Hematopoietic multipotent progenitor cell (in vitro differentiated cells): ENCODE measurements around the gene PCDH9. TPM values are rescaled to one million over a fixed set of nuclear protein-coding genes. Genes with fewer than 3 reads are reported as not detected.

Source experiments
- DNase-seq, 3 donors: peaks; one replicate each; pipeline ENCODE4 v3.0.0-alpha.2; 2011 to 2015; ENCODE audit warnings: low read depth in 2 of 3, low spot score in 2 of 3
- total RNA-seq: library from RNA; depleted of rRNA; stranded (reverse); fragments of >200 nt; gene quantifications from one replicate; pipeline ENCODE4 v1.2.3, GENCODE V29; 2012

Gene PCDH9
- total RNA-seq, 1 donor = 14.8 TPM

DNA sequence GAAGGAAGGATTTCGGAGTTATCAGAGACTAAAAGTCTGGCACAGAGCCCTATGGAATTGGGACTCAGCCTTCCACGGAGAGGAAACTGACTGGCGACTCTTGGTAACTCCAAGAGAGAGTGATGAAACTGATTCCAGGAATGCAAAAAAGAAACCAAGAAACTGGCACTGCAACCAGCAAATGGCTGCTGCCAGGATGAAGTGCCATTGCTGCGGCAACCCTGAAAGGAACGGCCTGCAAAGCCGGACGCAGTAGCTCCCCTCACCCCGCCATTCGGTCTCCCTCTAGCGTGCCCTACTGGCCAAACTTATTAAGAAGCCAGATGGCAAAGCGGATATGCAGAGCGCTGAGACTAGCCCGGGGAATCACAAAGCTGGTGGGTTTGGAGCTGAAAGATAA lies 236.0 kb downstream of the PCDH9 start:
- DNase-seq = peak in 2 of 3 donors; percentile 70 to 91

DNA sequence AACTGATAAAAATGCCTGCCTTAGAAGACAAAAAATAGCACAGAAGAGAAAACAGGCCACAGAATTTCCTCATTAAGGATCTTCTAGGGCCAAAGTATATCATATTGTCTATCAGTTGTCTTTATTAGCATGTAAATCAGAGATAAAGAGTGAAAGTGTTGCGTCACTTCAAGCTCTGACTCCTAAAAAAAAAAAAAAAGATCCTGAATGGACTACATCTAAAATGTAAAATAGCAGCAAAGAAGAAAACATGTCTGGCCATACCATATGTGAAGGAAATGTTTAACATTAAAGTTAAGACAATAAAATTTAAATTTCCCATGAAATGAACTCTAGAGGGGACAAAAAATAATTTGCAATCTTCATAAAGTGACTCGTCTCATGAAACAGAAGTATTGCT lies 237.4 kb downstream of the PCDH9 start:
- DNase-seq = no peak

DNA sequence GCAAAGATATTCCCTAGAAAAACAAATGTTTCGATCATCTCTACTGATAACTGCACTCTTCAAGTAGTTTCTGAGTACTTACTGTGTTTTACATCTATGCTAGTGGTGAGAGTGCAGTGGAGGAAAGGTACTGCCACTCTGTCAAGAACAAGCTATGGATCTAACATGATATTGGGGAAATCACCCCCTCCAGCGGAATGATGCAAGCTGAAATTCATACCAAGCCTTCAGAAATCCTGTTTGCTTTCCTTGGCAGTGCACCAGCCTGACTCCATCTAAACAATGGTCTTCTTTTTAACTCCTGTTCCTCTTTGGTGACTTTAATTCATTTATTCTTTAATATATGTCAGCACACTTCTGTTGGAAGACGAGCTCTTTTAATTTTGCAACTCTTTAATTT lies 238.0 kb downstream of the PCDH9 start:
- no peak for DNase-seq

DNA sequence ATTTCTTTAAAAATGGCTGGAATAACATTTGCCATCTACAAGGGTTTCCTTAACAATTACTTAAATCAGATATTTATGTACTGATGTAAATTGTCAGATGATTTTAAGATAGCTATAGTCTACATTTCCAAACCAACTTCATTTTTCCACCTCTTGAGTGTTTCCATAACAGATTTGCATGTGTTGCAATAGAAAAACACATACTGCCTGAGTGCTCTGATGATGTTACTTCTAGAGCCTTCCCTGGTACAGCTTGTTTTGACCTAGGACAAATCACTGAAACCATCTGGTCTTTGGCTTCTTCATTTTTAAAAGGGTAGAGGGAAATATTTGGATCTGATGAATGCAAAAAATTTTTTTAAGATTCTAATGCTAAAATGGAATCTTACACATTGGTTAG lies 245.9 kb downstream of the PCDH9 start:
- DNase-seq = no peak

DNA sequence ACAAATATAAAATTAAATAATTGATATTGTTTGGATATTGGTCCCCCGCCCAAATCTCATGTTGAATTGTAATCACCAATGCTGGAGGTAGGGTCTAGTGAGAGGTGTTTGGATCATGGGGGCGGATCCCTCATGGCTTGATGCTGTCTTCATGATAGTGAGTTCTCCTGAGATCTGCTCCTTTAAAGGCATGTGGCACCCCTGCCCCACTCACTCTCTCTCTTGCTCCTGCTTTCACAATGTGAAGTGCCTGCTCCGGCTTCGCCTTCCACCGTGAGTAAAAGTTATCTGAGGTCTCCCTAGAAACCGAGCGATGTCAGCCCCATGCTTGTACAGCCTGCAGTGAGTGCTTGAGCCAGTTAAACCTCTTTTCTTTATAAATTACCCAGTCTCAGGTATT lies 248.2 kb downstream of the PCDH9 start:
- DNase-seq = no peak

DNA sequence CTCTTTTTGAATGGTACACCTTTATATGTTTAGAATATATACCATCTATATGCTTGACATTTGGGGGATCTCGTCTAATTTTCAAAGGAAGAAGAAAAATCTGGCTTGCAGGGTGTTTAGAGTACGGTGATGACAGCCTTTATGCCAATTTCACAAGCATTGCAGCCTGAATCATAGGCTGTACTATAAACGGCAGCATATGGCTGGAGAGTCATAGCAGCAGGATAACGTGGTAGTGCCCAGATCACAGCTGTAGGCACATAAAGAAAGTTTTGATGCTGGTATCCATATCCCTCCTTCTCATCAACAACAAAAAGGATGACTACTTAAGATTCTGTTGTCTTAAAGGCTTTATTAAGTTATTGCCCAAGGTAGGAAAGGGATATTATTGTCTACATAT lies 253.0 kb downstream of the PCDH9 start:
- no peak for DNase-seq

DNA sequence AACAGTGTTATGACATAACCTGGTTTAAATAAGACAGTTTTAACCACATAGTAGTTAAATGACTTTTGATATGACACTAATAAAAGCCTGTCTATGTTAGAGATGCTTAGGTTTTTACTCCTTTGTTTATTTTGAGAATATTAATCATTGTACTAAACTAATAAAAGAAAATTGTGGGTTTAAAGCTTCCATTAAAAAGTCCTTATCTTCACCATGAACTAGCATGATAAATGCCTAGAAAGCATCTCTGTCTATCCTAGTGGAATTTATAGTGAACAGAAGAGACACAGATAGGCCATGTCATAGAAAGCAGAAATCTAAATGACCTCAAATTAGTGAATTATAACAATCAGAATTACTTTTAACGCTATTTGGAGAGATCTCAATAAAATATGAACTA lies 255.2 kb downstream of the PCDH9 start:
- DNase-seq = no peak

DNA sequence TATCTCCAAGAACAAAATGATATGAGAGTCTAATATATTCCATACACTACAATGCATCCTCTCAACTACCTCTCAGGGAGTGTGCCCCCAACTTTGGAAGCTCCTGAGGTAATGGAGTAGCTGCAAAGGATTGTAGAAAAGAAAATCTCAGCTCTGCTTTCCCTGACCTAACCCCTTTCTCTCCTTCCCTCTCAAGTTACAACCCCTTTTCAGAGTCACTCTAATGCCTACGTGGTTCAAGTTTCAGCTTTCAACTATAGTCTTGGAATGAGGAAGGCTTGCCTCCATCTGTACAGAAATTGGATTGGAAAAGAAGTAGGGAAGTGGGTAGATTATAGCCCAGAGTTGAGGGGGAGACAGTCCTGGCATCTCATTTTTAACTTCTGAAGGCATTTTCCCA lies 256.0 kb downstream of the PCDH9 start:
- no peak for DNase-seq

DNA sequence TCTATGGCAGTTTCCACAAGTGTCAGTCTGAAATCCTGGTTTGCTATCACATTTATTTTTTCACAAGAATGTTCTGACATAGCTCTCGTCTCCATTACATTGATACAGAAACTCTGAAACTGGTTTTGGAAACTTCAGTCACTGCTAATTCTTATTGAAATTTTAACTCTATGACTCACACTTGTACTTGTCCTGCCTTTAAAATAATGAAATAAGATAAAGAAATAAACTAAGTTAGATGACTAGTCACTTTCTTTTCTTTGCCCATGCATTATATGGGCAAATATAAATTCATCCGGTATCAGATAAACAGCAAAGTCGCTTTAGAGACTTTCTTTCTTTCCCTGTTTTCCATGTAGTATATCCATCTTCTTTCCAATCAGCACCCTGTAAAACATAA lies 257.5 kb downstream of the PCDH9 start:
- DNase-seq = no peak

DNA sequence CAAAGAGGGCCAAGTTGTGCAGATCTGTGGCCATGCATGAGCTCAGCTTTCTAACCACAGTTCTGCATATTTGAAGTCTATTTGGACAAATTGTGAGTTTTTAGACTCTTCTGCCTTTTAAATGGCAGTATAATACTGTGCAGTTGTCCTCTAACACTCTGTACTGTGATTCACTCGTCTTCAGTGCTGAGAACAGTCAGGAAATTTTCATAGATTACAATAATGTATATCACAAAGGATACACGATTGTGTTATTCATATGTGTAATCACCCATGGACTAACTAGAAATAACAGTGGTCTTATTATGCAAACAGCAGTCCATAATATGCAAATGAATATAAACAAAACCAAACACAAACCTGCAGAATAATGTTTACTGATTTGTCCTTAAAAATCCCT lies 259.1 kb downstream of the PCDH9 start:
- DNase-seq = no peak

DNA sequence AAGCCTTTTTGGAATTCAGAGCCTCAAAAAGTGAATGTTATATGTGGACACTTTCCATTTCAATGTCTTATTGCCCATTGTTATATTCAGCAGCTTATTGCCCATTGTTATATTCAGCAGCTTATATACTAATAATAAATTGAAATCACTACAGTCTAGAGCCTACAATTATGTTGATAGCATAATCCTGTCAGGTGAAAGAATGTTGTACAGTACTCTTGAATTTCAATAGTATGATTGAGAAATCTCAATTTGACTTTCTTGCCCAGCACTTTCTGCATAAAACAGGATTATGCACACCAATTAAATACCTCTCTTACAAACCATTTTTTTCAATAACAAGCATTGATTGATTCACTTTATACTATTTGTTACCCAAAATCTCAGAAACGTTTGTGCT lies 260.8 kb downstream of the PCDH9 start:
- no peak for DNase-seq

DNA sequence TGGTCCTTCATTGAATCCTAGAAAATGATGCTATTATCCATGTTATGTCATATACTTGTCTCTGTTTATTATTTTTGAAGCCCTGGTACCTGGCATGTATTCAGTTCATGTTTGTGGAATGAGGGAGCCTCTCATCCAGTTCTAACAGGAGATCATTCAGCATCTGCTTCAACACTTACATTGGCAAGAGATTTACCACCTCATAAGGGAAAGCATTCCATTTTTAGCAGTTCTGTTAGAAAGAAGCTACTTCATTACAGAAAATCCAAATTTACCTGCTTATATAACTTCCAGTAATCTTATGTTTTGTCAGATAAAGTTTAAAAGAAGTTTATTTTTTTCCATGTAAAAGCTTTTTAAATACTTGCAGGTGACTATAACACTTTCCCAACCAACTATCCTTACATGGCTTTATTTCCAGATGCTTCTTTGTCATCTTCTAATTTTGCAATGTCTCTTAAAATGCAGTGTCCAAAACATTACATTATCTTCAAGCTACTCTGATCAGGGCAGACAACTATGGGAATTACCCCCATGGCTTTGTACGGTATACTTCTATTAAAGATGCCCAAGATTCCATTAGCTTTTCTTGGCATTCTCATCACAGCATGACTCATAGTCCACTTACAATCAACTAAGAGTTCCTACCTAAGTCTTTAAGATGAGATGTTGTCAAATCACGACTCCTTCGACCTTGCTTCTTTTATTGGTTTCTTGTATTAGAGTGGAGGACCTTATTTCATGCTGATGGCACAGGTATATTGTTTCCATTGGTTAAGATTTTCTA lies 262.1 kb downstream of the PCDH9 start:
- DNase-seq = no peak

DNA sequence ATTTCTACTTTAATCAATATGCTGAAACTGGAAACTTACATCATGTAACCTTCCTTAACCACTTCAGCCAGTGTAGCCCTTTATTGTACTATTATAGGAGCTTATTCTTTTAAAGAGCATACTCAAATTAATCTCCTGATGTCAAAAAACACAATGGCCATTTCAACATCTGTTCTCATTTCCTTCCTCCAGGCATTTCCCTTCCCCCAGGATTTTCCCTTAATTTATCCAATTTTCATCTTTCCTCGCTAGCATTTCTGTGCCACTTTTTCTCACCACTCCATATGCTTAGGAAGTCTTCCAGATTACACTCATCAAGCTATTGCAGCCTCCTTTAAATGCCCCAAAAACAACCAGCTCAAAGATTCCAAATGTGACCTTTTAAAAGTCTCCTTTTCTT lies 265.0 kb downstream of the PCDH9 start:
- no peak for DNase-seq

DNA sequence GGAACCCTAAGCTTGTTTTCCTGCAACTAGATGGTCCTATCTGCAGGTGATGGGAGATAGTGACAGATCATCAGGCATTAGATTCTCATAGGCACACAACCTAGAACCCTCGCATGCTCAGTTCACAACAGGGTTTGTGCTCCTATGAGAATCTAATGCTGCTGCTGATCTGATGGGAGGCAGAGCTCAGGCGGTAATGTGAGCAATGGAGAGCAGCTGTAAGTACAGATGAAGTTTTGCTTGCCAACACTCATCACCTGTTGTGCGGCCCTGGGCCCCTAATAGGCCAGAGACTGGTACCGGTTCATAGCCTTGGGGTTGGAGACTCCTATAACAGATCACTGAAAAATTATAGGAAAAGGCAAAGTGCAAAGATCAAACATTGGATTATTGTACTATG lies 267.2 kb downstream of the PCDH9 start:
- DNase-seq = no peak

DNA sequence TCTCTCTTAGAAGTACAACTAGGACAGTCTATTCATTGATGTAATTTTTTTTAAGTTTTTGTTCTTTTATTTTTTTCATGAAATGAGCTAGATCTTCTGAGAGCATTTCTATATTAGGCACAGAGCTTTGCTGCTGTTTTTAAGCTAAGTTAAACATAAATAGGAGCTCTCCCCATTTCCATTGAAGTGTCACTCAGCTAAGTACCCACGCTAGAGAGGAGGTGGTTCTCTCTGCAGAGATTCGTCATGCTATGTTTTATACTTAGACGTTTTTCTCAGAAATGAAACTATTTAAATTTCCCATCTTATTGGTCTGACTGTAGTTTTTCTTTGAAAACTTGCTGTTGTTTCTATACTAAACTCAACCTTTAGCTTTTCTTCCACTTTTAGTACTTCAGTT lies 271.5 kb downstream of the PCDH9 start:
- DNase-seq = no peak

DNA sequence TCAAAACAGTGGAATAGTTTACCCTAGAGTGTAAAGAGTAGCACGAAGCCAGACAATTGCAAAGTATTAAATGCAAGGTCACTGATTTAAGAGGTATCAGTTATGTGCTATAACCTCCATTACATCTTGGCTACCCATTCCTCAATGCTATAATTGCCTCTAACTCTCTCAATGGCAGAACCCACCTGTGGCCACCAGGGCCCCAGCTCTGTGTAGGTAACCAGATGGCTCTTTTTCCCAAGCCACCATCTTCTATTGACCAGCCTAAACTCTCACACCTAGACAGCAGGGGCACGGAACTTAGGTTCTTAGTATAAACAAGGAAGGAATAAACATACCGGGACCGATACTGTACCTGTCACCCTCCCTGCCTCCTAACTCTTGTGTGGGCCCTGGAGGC lies 277.6 kb downstream of the PCDH9 start:
- DNase-seq = no peak

DNA sequence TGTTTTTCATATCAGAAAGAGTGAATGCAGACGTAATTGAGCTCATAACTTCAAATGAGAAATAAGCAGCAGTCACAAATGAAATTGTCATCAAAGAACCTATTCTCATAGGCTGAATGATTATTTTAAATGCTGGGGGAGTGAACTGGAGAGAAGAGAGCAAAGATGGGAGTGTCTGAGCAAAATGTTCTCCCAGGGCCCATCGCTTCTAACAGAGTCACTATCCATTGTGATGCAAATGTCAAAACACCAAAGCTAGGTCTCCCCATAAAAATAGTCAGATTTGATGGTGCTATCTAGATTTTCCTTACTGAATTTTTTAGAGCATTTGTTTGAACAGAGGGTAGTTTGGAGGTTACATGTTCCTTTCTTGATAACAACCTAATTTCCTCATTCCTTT lies 278.7 kb downstream of the PCDH9 start:
- DNase-seq = no peak

DNA sequence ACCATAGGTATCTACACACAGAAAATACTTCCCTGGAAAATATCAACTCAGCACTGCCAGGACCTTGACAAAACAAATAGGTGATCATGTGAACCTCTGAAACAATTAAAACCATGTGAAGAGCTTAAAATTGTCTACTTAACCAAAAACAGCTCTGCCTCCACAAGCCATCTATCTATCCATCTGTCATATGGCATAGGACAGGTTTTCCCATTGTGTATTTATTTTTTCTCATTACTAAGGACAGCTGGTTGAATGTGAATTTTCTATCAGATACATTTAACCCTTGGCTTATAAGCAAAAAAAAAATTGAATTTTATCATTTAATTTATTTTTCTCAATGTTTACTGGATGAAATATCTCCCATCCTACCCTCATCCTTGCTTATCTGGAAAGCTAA lies 279.5 kb downstream of the PCDH9 start:
- DNase-seq = no peak

DNA sequence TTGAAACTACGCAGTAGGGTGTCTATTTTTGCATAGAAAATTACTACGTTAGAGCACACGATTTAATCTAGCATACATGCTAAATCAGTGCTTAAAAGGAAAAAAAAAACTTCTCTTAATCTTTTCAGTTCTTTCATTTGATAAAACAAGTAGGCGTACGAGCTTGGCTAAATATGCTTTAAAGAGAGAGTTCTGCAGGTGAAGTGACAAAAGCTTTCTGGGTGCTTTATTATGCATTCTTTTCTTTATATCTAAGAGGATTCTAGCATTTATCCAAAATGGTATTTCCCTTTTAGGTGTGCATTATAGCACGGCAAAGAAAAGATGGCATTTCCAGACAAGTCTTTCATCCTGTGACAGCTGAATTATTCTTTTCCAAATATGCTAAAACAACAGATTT lies 281.2 kb downstream of the PCDH9 start:
- no peak for DNase-seq

DNA sequence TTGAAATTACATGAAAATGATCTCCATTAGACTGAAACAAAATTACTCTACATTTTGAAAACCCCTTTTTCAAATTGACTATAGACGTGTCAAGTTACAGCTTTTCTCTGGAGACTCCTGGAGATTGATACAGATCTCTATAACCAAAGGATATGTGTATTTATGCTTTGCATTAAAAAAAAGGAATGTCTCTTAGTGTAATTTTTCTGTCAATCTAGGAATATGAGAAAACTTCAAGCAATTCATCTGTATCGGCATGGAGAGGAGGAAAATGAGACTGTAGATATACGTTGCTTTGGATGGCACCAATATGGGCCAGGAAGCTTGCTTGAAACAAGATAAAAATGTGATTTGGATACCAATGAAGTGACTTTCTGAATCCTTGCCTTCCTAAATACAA lies 286.6 kb downstream of the PCDH9 start:
- DNase-seq = no peak

DNA sequence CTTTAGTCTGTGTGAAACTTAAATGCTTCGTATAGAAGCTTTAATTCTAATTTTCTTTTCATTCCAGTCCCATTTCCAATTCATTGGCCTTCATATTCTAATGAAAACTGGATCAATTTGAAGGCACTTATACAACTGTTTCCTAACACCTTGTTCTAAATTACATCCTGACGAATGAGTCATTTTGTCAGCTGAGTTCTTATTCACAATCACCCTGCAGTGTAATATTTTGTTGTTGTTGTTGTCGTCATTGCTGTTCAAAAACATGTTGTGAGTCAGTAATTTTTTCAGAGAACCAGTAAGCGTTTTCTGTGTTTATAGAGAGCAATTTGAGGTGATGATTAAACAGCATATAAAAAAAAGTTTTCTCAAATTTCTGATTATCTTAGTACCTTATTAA lies 290.0 kb downstream of the PCDH9 start:
- DNase-seq = no peak

DNA sequence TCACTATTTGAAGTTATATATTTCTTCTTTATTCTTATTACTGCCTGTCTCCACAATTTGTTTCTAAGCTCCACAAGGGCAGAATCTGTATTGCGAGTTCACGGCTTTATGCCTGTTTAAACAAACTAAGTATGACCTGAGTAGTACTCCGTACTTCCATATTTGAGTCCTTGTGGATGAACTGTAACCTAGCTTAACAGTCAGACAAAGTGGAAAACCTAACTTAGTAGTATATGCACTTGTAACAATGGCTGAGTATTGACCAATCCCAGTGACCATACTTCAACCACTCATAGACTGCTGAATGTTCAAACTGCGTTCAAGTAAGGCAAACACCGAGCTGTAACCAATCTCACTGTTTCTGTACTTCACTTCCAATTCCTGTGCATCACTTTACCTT lies 292.7 kb downstream of the PCDH9 start:
- no peak for DNase-seq

DNA sequence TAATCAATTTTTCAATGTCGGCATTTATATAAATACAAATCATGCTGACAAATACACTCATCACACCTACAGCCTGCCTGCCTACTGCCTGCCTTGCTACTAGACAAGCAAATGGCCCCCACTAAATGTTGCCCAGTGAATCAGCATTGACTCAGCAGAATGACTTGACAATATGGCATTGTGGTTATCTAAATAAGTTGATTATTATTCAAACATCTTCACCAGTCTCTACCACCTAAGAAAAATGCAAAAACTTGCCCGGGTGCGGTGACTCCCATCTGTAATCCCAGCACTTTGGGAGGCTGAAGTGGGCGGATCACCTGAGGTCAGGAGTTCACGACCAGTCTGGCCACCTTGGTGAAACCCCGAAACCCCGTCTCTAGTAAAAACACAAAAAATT lies 296.1 kb downstream of the PCDH9 start:
- DNase-seq = no peak
